ENCODE data around the gene TBC1D3B.
"Not testable (repeated sequence)": the region's sequence is repeated elsewhere in the genome, so short reads cannot be mapped to it uniquely, and the experiment has no call there.

TBC1D3B gene

GRCh38 chr17:36176536-36176935 is at the start of gene TBC1D3B:
TSS of gene TBC1D3B (minus strand) at chr17:36176636. CDS start at chr17:36175050, 1,586 bp downstream.
- DNase-seq: not testable (repeated sequence)

- not testable (repeated sequence) for DNase-seq
These were observed 46.5 kb upstream of the TBC1D3B start for GRCh38 chr17:36222967-36223366.

GRCh38 chr17:36221581-36222100 is 45.2 kb upstream of the TBC1D3B start:
- not testable (repeated sequence) for DNase-seq

- not testable (repeated sequence) for DNase-seq
These were observed 44.5 kb upstream of the TBC1D3B start for GRCh38 chr17:36220737-36221580.

- not testable (repeated sequence) for DNase-seq
These were observed 43.1 kb upstream of the TBC1D3B start for GRCh38 chr17:36219556-36219955.

- not testable (repeated sequence) for DNase-seq
These were observed 39.2 kb upstream of the TBC1D3B start for GRCh38 chr17:36215406-36216308.

- DNase-seq: no peak
These were observed 38.5 kb upstream of the TBC1D3B start for GRCh38 chr17:36214918-36215317.

GRCh38 chr17:36213695-36214094 is 37.3 kb upstream of the TBC1D3B start:
- DNase-seq: no peak

- no peak for DNase-seq
These were observed 36.5 kb upstream of the TBC1D3B start for GRCh38 chr17:36212966-36213365.

GRCh38 chr17:36212272-36212605 is 35.8 kb upstream of the TBC1D3B start:
- no peak for DNase-seq

- not testable (repeated sequence) for DNase-seq
These were observed 35.2 kb upstream of the TBC1D3B start for GRCh38 chr17:36211484-36212271.

- not testable (repeated sequence) for DNase-seq
These were observed 34.2 kb upstream of the TBC1D3B start, which contains the start of gene CCL4L2 for GRCh38 chr17:36210439-36211211. TSS of gene CCL4L2 (plus strand) at chr17:36211063.

- DNase-seq: no peak
These were observed 33.1 kb upstream of the TBC1D3B start for GRCh38 chr17:36209575-36209974.

GRCh38 chr17:36207383-36207782 is 30.9 kb upstream of the TBC1D3B start:
- not testable (repeated sequence) for DNase-seq

- DNase-seq: not testable (repeated sequence)
These were observed 30.0 kb upstream of the TBC1D3B start for GRCh38 chr17:36206486-36206821.

- no peak for DNase-seq
These were observed 29.4 kb upstream of the TBC1D3B start for GRCh38 chr17:36205637-36206485.

GRCh38 chr17:36204724-36205500 is 28.5 kb upstream of the TBC1D3B start:
- DNase-seq: no peak

GRCh38 chr17:36203335-36203734 is 26.9 kb upstream of the TBC1D3B start:
- no peak for DNase-seq

GRCh38 chr17:36201506-36201905 is 25.1 kb upstream of the TBC1D3B start:
- not testable (repeated sequence) for DNase-seq

GRCh38 chr17:36201102-36201501 is 24.7 kb upstream of the TBC1D3B start:
- not testable (repeated sequence) for DNase-seq

Measured in activated CD4-positive, alpha-beta T cell treated with anti-CD3 and anti-CD28 coated beads, Interleukin-2, amount 50 U/mL, for 4 hours (primary cell).